Hematopoietic multipotent progenitor cell treated with erythropoietin and hydrocortisone succinate and interleukin-3 and kit ligand, for 17 days (in vitro differentiated cells): ENCODE data around the gene SEC61B.
"Not testable (repeated sequence)": the region's sequence is repeated elsewhere in the genome, so short reads cannot be mapped to it uniquely, and the experiment has no call there.

Source experiments
- DNase-seq: peaks from one replicate; pipeline ENCODE4 v3.0.0-alpha.2; 2015; ENCODE audit warnings: low spot score

The SEC61B gene

GRCh38 chr9:99192786-99193465 lies 29.2 kb upstream of the SEC61B start:
- no peak for DNase-seq

DNA sequence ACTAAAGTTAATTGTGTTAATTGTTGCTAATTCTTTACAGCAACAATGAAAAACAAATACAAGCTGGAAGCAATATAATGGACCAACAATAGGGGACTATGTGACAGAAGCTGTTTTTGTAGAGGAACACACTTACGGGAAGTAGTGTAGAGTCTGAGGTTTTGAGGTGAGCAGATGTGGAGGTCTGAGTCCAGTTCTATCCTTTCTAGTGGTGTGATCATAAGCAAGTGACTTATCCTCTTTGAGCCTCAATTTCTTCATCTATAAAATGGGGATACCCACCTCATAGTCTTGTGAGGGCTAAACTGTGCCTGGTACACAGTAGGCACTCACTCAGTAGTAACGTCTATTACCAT lies 28.6 kb upstream of the SEC61B start:
- DNase-seq, result no peak

DNA sequence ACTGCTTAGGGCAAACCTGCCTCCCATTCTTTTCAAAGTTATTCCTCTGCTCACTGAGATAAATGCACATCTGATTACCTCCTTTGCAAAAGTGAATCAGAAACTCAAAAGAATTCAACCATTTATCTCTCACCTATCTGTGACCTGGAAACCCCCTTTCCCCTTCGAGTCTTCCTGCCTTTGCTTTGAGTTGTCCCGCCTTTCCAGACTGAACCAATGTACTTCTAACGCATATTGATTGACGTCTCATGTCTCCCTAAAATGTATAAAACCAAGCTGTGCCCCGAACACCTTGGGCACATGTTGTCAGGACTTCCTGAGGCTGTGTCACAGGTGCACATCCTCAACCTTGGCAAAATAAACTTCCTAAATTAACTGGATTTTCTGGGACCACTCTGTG lies 25.6 kb upstream of the SEC61B start:
- not testable (repeated sequence) for DNase-seq

DNA sequence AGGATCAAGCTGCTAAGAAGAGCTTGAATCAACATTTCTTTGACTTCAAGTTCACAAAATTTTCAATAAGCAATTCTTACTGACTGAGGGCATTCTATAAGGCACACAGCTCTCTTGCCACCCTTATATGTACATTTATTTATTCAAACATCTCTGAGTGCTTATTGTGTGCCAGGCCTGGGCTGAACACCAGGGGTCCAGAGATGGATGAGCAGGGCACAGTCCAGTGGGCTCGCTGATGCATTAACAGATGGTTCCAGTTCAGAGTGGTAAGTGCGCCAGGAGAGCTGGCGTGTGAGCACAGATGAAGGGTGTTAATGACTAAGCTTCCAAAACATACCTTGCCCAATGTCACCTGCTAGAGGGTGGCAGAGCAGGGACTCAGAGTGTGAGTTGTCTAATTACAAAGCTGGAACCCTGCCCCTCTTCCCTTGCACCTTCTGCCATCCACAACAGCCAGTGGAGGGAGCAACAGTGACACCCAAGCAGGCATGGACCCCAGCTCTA lies 24.9 kb upstream of the SEC61B start:
- no peak for DNase-seq

GRCh38 chr9:99197987-99198386 lies 24.1 kb upstream of the SEC61B start:
- DNase-seq, result no peak

- no peak for DNase-seq
These were observed 22.0 kb upstream of the SEC61B start for GRCh38 chr9:99199938-99200539.

DNA sequence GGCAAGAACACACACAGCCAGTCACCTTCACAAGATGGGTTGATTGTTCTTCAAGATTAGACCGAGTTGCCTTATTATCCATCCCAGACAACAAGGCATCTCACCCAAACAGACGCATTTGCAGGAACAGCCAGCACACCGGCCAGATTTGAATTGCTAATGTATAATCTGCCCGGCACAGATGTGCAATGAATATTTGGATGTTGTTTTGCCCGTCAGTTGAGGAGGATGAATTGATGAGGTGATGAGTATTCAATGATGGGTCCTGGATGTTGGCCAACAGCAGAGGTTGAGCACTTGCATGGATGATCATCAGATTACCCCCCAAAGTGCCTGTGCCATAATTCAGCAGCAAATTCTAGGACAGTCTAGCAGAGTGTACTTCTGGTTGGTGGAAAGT lies 20.5 kb upstream of the SEC61B start:
- DNase-seq, result no peak

DNA sequence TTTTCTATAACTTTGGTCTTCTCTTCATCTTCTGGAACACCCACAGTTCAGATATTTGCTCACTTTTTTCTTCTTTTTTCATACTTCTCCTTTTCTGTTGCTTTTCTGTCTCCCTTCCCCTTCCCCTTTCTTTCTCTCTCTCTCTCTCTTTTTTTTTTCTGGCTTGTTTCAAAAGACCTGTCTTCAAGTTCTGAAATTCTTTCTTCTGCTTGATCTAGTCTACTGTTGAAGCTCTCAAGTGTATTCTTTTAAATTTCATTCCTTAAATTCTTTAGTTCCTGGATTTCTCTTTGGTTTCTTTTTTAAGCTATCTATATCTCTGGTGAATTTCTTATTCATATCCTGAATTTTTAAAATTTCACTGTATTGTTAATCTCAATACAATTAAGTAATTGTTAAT lies 11.5 kb upstream of the SEC61B start:
- no peak for DNase-seq

DNA sequence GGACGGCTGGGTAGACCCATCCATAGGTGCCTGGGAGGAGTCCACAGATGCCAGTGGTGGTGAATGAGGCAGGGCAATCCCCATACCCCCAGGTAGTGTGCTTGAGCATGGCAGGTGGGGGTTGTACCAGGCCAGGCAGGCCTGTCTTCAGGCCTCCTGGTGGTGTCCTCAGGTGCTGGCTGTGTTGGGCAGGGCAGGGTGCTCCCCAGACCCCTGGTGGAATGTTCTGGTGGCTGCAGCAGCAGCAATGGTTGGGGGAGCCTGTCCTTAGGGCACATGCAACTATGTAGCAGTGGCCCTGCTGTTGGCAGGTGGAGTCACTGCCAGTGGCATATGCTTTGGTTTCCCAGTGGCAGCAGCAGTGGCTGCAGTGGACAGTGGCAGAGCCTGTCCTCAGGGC lies 10.3 kb upstream of the SEC61B start:
- DNase-seq, result no peak

DNA sequence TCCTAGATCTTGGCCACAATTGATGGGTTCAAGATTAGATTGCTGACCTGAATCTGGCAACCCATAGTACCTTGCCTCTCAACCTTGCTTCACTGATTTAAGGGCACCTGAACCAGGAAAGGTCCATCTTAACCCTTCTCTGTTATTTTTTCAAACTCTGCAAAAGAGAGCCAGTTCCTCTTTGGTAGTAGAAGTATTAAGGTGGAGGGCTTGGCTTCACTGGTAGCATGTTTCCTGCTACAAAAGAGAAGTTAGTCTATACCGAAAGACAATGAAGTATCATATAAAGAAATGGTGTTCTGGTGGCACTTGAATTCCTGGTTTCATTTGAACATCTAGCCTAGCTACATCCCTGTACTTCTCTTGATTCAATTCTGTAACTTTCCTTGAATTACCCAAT lies 8.9 kb upstream of the SEC61B start:
- DNase-seq, result no peak

DNA sequence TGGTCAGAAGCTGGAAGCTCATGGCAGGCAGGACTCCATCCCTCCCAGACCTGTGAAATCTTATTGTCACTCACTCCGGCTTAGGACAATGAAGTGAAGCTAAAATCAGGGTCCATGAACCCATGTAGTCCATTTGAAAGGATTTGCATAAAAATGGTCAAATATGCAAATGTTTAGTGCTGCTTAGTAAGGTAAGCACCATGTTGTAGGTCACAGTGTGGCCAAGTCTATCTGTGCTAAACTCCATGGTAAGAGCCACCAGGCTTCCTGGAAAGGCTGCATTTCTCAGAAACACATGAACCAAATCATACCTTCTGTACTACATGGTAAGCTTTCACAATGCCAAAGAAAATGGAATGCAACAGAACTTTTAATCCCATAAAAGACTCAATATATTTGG lies 6.0 kb upstream of the SEC61B start:
- no peak for DNase-seq

DNA sequence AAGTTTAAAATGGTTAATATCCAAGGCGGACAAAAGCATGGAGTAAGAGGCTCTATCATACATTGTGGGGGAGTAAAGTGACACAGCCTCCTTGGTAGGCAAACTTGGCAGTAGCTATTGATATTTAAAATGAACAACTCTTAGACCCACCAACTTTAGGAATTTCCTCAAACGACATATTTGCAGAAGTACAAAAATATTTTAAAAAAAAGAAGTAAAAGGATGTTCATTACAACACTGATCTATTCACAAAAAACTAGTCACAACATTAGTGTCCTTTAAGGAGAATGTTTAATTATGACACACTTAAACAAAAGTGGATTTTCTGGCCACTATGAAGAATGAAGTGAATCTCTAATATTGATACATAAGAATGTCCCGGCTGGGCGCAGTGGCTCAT lies 2.1 kb upstream of the SEC61B start:
- DNase-seq, result no peak

DNA sequence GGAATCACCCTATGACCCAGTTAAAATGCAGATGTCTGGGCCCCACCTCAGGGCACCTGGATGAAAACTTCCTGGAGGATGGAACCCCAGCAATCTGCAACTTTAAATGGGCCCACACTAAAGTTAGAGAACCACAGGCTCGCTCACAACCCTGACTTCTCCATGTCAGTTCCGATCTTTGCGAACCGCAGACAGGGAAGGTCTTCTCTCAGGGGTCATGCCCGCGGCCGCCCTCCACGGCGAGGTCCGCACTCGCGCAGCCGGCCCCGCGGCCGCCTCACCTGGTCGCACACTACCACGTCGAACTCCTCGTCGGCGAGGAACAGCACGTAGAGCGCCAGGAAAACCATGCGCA lies 839 bp upstream of the SEC61B start:
- DNase-seq, result no peak

- DNase-seq, result no peak
These were observed 561 bp downstream of the SEC61B start for GRCh38 chr9:99222416-99223270.

- no peak for DNase-seq
These were observed 2.4 kb downstream of the SEC61B start for GRCh38 chr9:99224445-99224844.

DNA sequence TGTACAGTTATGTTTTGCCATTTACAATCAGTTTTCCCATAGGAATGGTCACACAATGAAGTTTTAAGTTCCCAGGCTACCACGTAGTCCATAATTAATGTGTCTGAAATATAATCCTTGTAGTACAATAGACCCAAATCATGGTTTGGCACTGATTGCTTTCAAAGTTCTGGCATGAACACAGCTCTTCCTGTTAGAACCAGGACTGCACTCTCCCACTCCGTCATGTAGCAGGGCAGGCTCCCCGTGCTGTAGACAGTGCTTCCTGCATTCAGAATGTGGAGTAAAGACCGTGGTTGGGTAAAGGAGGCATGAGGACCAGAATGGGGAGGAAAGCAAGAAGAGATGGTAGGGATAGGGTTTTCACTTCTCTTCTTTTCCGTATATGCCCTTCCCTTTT lies 4.0 kb downstream of the SEC61B start:
- no peak for DNase-seq

- DNase-seq, result no peak
These were observed 8.1 kb downstream of the SEC61B start for GRCh38 chr9:99230206-99230605.

- DNase-seq, result no peak
These were observed 9.6 kb downstream of the SEC61B start for GRCh38 chr9:99231711-99232110.

DNA sequence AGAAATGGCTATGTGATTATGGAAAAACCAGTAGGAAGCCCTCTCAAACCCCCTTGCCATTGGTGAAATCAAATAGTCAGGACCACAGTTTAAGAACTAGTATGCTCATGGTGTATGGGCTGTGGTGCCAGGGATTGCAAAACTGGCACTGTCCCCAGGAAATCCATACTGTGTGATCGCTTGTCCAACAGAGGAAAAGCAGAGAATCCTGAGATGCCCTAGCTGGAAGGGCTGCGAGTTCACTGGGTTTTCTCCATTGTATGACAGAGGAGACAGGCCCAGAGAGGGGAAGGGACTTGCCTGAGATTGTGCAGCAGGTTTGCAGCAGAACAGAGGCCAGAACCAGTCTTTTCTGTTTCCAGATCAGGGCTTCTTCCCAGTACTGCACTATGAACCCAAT lies 12.5 kb downstream of the SEC61B start:
- no peak for DNase-seq

GRCh38 chr9:99235069-99235468 lies 13.0 kb downstream of the SEC61B start:
- DNase-seq, result no peak

DNA sequence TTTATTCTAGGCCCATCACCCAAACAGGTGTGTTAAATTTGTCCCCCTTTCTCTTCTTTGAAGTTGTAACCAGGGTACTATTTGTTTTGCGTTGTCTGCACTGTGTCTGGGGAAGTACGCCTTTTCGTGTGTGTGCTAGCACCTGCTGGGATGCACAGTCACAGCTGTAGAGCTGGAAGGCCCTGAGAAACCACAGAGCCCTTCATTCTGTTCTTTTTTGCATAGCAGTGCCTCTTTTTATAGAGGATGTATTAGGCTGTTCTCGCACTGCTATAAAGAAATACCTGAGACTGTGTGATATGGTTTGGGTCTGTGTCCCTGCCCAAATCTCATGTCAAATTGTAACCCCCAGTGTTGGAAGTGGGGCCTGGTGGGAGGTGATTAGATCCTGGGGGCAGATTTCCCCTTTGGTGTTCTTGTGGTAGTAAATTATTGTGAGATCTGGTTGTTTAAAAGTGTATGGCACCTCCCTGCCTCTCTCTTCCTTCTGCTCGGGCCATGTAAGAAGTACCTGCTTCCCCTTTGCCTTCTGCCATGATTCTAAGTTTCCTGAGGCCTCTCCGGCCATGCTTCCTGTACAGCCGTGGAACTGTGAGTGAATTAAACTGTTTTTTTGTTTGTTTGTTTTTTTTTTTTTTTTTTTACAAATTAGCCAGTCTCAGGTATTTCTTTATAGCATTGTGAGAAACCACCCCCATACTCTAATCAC lies 14.0 kb downstream of the SEC61B start:
- DNase-seq, result no peak

- no peak for DNase-seq
These were observed 15.3 kb downstream of the SEC61B start for GRCh38 chr9:99237356-99237755.

- DNase-seq, result not testable (repeated sequence)
These were observed 15.8 kb downstream of the SEC61B start for GRCh38 chr9:99237849-99238248.
